Stimulated activated naive CD4-positive, alpha-beta T cell treated with Interleukin-2 at 50 U/mL for 16 hours (primary cell): ENCODE data around the gene ITGAV.

Experiments used
- DNase-seq: peaks from one replicate; lab custom pipeline; 2025; lab: John Stamatoyannopoulos, UW

The ITGAV gene

GRCh38 chr2:186718122-186718521 is 128.3 kb downstream of the ITGAV start:
- no peak for DNase-seq

- DNase-seq, result no peak
Observed at GRCh38 chr2:186718903-186719302, 129.0 kb downstream of the ITGAV start.

GRCh38 chr2:186721956-186722355 is 132.1 kb downstream of the ITGAV start:
- DNase-seq, result no peak

- no peak for DNase-seq
Observed at GRCh38 chr2:186724736-186725135, 134.9 kb downstream of the ITGAV start.

GRCh38 chr2:186725783-186726182 is 135.9 kb downstream of the ITGAV start:
- DNase-seq, result no peak

GRCh38 chr2:186726938-186727337 is 137.1 kb downstream of the ITGAV start:
- no peak for DNase-seq

GRCh38 chr2:186728631-186729030 is 138.8 kb downstream of the ITGAV start:
- no peak for DNase-seq
